Spleen (tissue), 7 donors: ENCODE data around the gene L2HGDH.

Source experiments
- POLR2A ChIP-seq, 3 donors: fragments of 450-650 bp; IDR thresholded peaks; one replicate each; pipeline ENCODE4 v1.5.1; 2017; ENCODE audit warnings: antibody characterized with exemption in 3 of 3, mild to moderate bottlenecking in 1 of 3
- POLR2AphosphoS5 ChIP-seq, 3 donors: sonication (generic); formaldehyde crosslinking; IDR thresholded peaks; one replicate each; pipeline ENCODE4 v1.5.1; 2017; ENCODE audit warnings: antibody characterized with exemption in 3 of 3
- TF ChIP-seq, protein P1 (sequence below), 11 experiments: fragments of 200-600 bp in 7 of 11; fragments of 450-650 bp in 4 of 11; sonication (generic) in 4 of 11; IDR thresholded peaks in 8 of 11; conservative IDR thresholded peaks in 3 of 11; 1 replicate in 7 of 11; 2 replicates in 4 of 11; pipeline versions ENCODE4 v1.4.0 to v1.8.0; 2016 to 2021; ENCODE audit warnings: antibody characterized with exemption in 11 of 11, inconsistent platforms in 4 of 11, mild to moderate bottlenecking in 1 of 11
- donor health status: DM: no; HTN: no; CAD: no; lungs with moderate emphysema.
- donor health status: DM: no; HTN: no; CAD: no.
- donor health status: DM: no; HTN: no; CAD: no.

DNA sequence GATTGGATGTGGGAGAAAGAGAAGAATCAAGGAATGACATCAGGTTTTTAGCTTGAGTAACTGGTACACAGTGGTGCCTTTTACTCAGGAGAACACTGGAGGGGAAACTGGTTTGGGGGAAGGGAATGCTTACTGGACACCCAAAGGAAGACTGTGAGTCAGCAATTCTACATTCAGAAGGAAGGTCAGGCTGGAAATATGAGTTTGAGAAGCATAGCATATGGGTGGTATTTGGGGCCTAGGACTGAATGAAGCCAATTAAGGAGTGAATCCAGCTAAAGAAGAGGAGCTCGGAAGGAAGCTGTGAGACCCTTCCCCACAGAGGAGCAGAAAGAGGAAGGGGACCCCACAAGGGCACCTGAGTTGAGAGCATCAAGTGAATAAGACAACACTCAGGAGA is 35.5 kb upstream of the L2HGDH start:
- TF ChIP-seq, protein P1, sequence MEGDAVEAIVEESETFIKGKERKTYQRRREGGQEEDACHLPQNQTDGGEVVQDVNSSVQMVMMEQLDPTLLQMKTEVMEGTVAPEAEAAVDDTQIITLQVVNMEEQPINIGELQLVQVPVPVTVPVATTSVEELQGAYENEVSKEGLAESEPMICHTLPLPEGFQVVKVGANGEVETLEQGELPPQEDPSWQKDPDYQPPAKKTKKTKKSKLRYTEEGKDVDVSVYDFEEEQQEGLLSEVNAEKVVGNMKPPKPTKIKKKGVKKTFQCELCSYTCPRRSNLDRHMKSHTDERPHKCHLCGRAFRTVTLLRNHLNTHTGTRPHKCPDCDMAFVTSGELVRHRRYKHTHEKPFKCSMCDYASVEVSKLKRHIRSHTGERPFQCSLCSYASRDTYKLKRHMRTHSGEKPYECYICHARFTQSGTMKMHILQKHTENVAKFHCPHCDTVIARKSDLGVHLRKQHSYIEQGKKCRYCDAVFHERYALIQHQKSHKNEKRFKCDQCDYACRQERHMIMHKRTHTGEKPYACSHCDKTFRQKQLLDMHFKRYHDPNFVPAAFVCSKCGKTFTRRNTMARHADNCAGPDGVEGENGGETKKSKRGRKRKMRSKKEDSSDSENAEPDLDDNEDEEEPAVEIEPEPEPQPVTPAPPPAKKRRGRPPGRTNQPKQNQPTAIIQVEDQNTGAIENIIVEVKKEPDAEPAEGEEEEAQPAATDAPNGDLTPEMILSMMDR (IDR thresholded peaks at IDR 0.05 in 8 of 11, conservative IDR thresholded peaks at IDR 0.05 in 3 of 11), result no peak
- no peak for TF ChIP-seq POLR2AphosphoS5 (IDR thresholded peaks at IDR 0.05)
- TF ChIP-seq POLR2A (IDR thresholded peaks at IDR 0.05), result no peak
